GM18526 (cell line): ENCODE data around the gene THSD7B.

Experiments used
- POLR2A ChIP-seq: IDR thresholded peaks from 3 replicates; pipeline ENCODE4 v1.6.1; 2011; ENCODE audit not compliant: insufficient read length; ENCODE audit errors: extremely low read depth

The THSD7B gene

DNA sequence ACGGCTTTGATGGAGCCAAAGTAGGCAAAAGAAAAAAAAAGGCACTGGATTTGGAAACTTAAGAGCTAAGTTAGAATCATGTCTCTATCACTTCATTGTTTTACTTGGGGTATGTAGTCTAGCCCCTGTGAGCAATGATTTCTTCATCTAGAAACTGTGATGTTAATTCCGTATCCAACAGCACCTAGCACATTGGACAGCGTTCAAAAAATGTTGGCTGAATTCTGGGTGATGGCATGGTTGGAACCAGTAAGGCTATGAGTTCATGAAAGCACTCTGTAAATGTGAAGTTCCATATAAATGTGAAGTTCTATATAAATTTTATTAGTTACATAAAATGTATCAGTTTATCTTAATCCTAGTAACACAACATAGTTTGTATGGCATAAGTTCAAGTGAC is 890.5 kb downstream of the THSD7B start:
- no peak for TF ChIP-seq POLR2A

DNA sequence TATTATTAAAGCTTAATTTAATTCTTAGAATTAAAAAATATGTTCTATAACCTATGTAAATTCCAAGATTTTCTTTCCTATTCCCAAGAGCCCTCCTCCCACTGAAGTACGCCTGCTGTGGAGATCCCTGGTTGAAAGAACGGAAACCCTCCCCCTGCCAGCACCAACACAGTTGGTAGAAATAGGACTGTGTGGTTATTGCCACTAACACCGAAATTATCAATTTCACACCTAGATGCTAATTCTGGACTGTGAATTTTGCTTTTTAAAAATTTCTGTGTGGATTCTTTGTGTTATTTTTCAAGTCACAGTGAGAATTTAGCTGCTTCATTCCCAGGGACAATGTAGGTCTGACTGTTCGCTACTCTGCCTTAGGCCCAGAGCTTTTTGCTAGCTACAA is 893.1 kb downstream of the THSD7B start:
- TF ChIP-seq POLR2A: no peak

DNA sequence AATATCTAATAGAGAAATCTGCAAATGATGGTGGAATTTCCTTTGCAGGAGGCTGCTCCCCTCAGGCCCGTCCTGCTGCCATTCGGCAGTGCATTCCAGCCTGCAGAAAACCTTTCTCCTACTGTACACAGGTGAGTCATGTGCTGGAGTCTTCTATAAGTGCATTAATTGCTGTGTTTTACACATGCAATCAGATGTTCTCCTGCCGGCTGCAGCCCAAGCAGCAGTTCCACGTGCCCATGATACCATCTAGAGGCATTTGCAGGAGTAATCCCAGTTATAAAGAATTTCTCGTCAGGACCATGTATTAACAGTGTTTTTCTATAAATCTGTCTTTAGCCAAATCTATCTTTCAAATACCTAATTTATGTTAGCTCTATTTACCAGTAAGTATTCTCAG is 894.3 kb downstream of the THSD7B start:
- no peak for TF ChIP-seq POLR2A

DNA sequence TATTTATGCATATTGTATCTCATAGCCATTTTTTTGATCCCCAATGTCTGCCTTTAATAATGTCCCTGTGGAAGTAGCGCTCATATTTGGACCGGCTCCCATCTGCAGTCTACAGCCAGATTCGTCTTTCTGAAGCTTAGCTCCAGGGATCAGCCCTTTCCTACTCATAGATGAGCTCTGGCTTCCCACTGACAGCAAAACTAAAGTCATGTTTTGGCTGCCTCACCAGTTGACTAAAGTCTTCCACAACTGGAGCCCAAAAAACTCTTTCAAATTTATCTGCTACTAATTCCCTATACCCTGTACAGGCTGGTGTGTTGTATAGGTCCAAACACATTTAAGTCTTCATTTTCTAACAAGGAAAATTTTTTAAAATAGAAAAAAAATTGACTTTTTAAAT is 904.8 kb downstream of the THSD7B start:
- TF ChIP-seq POLR2A: no peak

DNA sequence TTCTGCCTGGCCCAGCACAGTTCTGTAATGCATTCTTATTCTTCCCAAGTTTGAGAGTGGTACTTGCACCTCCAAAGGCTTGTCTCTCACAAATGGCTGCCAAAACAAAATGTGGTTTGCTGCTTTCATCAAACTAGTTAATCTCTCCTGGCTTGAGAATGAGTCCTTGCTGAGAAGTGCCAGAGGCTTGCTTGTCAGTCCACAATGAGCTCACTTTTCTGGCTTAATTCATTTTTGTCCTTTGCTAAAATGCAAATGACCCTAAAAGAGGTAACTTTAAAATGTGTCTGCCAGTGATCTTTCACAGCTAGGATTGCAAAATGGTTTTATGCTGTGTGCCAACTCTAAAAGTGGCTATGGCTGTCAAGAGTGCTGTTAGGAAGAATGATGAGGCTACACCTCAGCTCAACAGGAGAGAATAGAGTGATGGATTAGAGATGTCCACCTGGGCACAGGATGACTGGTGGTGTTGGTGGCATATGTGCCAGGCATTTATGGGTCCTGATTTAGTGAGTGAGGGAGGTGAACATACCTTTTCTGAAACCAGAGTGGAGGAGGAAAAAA is 907.7 kb downstream of the THSD7B start:
- no peak for TF ChIP-seq POLR2A

DNA sequence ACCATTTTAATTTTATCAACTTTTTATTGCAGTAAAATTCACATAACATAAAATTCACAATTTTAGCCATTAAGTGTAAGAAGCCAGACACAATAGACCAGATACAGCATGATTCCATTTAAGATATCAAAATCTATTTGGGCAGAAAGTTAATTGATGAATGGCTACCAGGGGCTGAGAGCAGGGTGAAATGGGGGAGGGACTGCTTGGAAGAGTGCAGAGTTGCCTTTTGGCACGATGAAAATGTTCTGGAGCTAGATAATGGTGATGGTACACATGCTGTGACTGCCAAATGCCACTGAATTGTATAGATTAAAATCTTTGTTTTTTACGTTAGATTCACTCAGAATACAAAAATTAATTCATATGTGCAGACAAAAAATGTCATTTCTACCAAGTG is 909.6 kb downstream of the THSD7B start:
- TF ChIP-seq POLR2A: no peak

DNA sequence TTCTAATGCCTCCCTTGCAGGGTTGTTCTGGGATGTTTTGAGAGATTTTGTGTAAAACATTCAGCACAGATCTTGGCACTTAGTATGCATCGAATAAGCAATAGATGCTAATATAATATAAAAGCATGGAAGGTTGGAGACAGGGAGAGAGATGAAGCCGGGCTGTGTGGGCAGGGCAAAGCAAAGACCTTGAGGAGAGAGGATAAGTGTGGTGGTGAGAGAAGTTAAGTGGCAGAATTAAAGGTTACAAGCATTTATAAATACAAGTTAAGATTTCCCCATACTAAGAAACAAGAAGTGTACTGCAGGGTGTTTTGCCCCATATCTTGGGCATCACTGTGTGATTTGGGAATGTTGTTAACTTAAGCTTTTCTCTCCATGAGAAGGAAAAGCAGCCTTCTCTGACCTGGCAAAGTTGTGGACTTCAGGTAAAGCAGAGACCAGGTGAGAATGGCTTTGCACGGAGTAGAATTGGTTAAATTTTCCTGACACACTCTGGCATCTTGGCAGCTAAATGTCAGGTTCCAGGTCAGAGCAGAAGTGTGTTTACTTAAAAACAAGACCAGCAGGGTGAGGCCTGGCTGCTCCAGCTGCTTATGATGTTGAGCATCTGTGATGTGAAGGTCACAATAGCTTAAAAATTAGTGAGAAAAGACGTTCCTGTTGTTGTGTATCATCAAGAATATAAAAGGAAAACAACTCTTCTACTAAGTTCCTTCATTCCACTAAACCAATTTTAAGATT is 910.4 kb downstream of the THSD7B start:
- TF ChIP-seq POLR2A: no peak

DNA sequence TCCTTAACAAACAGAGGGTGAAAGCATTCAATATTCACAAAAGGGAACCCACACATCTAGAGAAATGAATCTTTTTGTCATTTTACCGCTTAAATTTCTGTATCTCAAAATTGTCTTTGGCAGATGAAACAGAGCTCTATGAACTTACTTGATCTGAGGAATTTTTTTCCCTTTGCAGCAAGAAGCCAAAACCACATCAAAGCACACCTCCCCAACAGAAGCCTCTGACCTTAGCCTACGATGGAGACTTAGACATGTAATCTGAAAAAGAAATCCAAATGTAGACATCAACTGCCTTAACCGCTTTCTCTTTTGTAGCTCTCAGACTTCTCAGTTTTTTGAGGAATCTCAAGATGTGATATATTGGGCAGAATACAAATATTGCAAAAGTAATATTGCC is 911.0 kb downstream of the THSD7B start:
- TF ChIP-seq POLR2A: no peak

DNA sequence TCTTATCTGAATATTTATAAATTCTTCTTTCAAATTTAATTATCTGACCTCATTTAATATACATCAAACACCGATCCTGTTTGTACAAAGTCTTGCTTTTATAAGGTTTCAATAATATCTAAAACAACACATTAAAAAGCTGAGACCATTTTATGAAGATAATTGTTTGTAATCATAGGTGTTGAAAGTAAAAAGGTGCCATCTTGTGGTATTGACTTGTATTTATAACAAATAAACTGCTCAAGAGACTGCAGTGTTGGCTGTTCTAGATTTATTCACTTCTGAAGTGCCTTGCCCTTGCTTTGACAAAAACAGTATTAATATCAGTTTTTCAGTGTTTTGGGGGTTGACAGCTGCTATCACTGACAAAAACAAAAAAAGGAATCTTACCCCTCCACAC is 912.1 kb downstream of the THSD7B start:
- no peak for TF ChIP-seq POLR2A

DNA sequence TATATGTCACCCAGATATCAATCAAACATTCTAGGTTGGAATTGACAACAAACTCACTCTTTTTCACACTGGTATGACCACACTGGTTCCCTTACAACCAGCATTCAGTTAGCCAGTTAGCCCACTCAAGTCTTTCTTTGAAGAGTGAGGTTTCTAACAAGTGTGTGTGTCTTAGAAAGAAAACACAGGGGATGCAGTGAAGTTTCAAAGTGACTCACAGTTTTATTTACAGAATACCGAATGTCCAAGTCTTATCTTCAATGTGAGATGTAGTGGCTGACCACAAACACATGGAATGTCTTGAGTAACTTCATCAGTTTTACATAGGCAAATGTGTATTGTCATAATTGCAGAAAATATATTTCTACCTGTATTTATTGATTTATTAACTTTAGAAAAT is 924.2 kb downstream of the THSD7B start:
- TF ChIP-seq POLR2A: no peak

DNA sequence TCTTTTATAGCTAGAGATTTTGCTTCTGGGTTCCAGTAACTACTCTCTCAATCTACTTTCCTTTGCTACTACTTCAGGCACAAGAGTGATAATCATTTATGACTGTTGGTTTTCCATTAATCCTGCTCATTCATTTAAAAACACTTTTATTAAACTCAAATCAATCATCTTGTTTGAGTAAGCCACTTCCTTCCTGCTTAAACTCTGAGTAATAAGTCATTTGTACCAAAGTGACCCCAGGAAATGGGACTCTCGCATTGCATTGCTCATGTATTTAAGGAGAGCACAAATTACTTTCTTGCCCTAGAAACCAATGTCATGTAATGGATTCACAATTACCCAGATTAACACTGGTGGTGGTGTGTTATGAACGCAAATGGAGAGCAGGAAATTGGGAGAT is 928.2 kb downstream of the THSD7B start:
- TF ChIP-seq POLR2A: no peak

DNA sequence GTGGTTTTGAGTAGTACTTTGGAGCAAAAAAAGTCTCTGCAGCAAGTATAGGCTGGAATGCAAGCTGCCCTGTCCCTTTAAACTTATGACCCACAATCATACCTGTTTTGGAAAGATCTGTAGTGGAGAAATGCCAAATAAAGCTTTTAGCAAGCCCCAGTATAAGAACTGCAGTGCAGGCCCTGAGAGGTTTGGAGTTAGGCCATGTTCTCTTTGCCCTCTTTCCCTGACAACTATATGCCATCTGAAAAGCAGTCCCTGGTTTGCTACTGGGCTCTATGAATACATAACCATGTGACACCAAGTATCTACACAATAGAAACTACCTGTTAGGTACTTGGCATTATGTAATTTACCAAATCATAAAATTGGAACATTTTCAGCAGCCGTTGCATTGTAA is 931.6 kb downstream of the THSD7B start:
- no peak for TF ChIP-seq POLR2A

DNA sequence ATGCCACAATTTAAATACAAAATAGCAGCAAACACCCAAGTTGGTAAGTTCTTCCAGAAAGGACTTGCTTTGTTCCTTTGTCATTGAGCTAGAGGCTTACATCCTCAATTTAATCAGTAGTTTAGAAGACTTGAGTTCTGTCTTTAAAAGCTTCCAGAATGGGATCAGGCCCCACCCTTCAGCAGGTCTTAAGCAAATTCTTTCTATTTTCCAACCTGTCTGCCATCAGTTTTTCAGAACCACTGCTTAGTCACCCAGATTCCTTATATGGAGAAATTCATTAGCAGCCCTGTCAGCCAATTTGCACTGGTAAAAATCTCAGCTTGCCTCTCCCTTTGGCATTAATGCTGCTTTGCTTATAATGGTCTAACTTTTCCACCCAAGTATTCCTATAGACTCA is 935.3 kb downstream of the THSD7B start:
- no peak for TF ChIP-seq POLR2A

DNA sequence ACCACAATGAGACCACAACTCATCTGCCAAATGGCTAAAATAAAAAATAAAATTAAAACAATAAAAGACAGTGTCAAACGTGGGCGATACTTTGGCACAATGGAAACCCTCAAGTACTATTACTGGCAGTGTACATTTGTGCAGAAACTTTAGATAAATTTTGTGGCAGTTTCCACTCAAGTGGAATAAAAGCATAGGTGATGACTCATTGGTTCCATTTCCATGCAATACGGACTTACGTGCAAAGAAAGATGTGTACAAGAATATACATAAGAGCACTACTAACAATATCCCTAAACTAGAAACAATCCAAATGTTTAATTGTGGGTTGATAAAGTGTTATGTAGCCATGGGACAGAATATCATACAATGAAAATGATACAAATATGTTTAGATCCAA is 940.0 kb downstream of the THSD7B start:
- TF ChIP-seq POLR2A: no peak

DNA sequence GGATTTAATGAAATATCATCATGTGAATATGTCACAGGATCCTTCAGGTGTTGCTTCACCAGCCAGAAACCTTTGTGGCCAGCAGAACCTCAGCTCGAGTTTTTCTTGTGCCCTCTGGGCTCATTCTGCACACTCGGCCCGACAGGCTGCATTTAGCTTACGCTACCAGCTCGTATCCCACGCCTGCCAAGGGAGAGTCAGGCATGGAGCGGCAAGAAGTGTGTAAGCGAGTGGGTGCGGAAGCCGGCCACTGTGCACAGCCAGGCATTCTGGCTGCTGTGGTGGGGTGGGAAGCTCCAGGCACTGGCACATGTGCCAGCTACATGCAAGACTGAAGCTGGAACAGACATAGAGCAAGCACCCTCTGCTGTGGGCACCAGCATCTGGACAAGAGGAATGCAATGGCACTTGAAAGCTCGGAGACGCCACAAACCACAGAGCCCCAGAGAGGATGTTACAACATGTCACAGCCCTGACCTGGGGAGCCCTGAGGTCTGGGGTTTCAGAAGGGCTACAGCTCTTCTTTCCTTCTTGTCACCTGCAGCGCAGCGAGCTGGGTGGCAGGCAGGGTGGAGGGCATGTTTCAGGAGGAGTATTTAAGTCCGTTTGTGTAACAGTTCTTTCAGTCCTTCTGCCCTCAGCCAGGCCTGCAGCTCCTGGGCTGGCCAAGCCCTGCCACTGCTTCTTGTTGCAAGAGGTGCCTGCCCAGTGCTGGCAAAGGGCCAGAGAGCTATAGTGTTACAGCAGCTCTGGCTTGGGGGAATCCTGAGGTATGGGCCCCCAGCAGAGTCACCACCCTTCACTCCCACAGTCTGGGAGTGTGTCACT is 941.7 kb downstream of the THSD7B start:
- TF ChIP-seq POLR2A: no peak

DNA sequence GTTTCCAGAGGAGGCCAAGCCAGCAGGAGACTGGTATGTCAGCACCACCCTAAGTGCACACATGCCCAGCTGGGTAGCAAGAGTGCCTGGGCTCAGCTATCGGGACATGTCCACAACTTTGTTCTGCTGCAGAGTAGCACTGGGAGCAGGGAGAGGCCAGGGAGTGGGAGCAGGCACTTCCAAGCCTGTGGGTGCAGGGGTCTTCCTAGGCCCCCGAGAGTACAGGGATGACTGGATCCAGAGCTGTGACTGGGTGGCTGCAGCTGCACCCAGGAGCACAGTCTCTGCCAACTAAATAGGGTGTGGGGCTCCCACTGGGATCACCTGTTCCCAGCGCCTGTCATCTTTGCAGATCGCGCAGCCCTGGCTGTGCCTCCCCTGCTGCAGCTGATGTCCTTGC is 943.0 kb downstream of the THSD7B start:
- no peak for TF ChIP-seq POLR2A

DNA sequence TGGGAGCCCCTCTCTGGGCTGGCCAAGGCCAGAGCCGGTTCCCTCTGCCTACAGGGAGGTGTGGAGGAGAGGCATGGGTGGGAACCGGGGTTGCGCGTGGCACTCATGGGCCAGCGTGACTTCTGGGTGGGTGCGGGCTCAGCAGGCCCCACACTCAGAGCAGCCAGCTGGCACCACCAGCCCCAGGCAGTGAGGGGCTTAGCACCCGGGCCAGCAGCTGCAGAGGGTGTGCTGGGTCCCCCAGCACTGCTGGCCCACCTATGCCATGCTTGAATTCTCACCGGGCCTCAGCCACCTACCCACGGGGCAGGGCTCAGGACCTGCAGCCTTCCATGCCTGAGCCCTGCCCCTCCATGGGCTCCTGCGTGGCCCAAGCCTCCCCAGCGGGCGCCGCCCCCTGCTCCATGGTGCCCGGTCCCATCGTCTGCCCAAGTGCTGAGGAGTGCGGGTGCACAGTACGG is 950.4 kb downstream of the THSD7B start:
- no peak for TF ChIP-seq POLR2A

DNA sequence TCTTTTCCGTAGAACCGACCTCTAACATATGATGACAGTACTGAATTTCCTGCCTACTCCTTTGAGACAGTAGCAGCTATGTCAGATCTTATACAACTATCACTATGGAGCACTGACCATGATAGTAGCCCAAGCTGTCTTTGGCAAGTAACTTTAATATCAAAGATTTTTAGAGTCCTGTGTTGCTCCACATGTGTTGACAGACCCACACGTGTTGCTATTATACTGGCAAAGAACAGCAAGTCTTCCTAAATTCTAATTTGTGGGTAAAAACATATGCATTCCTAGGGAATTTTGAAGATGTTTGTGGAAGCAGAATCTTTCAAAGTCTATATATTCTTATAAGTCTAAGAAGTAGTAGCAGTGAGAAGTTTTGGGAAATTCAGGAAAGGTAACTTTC is 953.4 kb downstream of the THSD7B start:
- TF ChIP-seq POLR2A: no peak
